ENCODE results near the gene KCNMA1. TPM values are rescaled to one million over a fixed set of nuclear protein-coding genes. Genes with fewer than 3 reads are reported as not detected.

Gene KCNMA1
- total and polyA plus RNA-seq, 9 of the 15 experiments (the other 6 are each of a cell fraction or from before 2014, with no cell fraction given): 0.01 to 0.95 (median 0.15) TPM; not detected in 4

GRCh38 chr10:76920581-76920980 lies 717.0 kb downstream of the KCNMA1 start:
- no peak for DNase-seq (ENCODE audit: extremely low read depth in 1 of 4, low spot score in 3 of 4)
- no TSS peak for BruUV-seq (replicated peaks)
- Histone ChIP-seq H3K4me3 (no peak overlapping the region), H3K36me3 (ENCODE audit: control insufficient read depth, insufficient read depth, low read length) (no peaks in the 10 kb centered on the region), H3K4me2 (ENCODE audit: insufficient read depth, low read length) (no peak overlapping the region), H3K79me2 (ENCODE audit: control insufficient read depth, insufficient read depth, low read length) (no peaks in the 10 kb centered on the region), H3K9me1 (ENCODE audit: control insufficient read depth, insufficient read depth, low read length) (no peaks in the 10 kb centered on the region), H3K27me3 (ENCODE audit: control insufficient read depth in 2 of 2, insufficient read depth in 2 of 2, low read length in 2 of 2) (no peaks in the 10 kb centered on the region), H2AFZ (ENCODE audit: low read depth, low read length) (no peak overlapping the region), H4K20me1 (replicated peaks; ENCODE audit: control insufficient read depth, insufficient read depth, low read length) (no peaks in the 10 kb centered on the region), H3K27ac (ENCODE audit: extremely low read depth, low read depth, low read length) (no peak overlapping the region), H3K9me3 (replicated peaks; ENCODE audit: control insufficient read depth, insufficient read depth, low read depth, low read length) (no peaks in the 10 kb centered on the region), H3K9ac (ENCODE audit: insufficient read depth in 1 of 2, low read depth in 2 of 2, low read length in 2 of 2) (no peak overlapping the region; a peak in 1 of 4 replicates), H3K4me1 (replicated peaks in 1 of 2; ENCODE audit: control insufficient read depth in 2 of 2, insufficient read depth in 2 of 2, low read length in 2 of 2) (no peaks in the 10 kb centered on the region)
- ChIA-PET CTCF (ENCODE audit: low intra/inter-chr PET ratio) (no interaction called here), POLR2A (no interaction called here)
- FAIRE-seq: no peak
- ATAC-seq: no peak
- in situ Hi-C loops (cut with MboI) (no loop called here), intact Hi-C loops (cut with micrococcal nuclease) (no loop called here)
- TF ChIP-seq ZNF408 (CRISPR knock-in tag; IDR thresholded peaks at IDR 0.05; ENCODE audit: low read depth) (no peak), FOXK1 (CRISPR knock-in tag; IDR thresholded peaks at IDR 0.05; ENCODE audit: borderline replicate concordance) (no peak), RBM17 (IDR thresholded peaks at IDR 0.05; ENCODE audit: borderline replicate concordance, low read depth, low read length) (no peak), HDAC3 (IDR thresholded peaks at IDR 0.05; ENCODE audit: borderline replicate concordance, partially characterized antibody) (no peak), ZNF12 (CRISPR knock-in tag; IDR thresholded peaks at IDR 0.05) (no peak), LEF1 (IDR thresholded peaks at IDR 0.05) (no peak), ZC3H11A (IDR thresholded peaks at IDR 0.05; ENCODE audit: low read depth, low read length) (no peak), CBFA2T2 (conservative IDR thresholded peaks at IDR 0.05) (no peak), JUND (IDR thresholded peaks at IDR 0.05; ENCODE audit: borderline replicate concordance, low read depth, low read length) (no peak), JUND (tag; IDR thresholded peaks at IDR 0.05; ENCODE audit: borderline replicate concordance, low read depth, low read length) (no peak), ZNF311 (CRISPR knock-in tag; IDR thresholded peaks at IDR 0.05) (no peak)
- WGBS (ENCODE audit: insufficient coverage, low coverage, missing lambda C conversion rate): 0% methylated on average over 2 of the region's 2 CpGs
